Measurements from ENCODE around the gene DMXL2. TPM values are rescaled to one million over a fixed set of nuclear protein-coding genes. Genes with fewer than 3 reads are reported as not detected.
A peak's percentile ranks its signal among the peaks of the same experiment; 100 is the strongest.

Gene DMXL2
- total and polyA plus RNA-seq, 10 donors, result 11.1 to 140 (median 66.4) TPM

GRCh38 chr15:51561271-51561670 lies 61.3 kb downstream of the DMXL2 start:
- Histone ChIP-seq H3K4me1 (peaks cover 0 to 10% (median 0%) of the 10 kb centered on the region in 6 donors), H3K9me3 (no peaks in the 10 kb centered on the region), H3K27me3 (replicated peaks in 1 of 7) (no peaks in the 10 kb centered on the region), H3K27ac (no peak overlapping the region), H3K4me3 (no peak overlapping the region), H3K36me3 (peaks cover 0 to 11% (median 0%) of the 10 kb centered on the region in 6 donors)
- TF ChIP-seq, protein P1, sequence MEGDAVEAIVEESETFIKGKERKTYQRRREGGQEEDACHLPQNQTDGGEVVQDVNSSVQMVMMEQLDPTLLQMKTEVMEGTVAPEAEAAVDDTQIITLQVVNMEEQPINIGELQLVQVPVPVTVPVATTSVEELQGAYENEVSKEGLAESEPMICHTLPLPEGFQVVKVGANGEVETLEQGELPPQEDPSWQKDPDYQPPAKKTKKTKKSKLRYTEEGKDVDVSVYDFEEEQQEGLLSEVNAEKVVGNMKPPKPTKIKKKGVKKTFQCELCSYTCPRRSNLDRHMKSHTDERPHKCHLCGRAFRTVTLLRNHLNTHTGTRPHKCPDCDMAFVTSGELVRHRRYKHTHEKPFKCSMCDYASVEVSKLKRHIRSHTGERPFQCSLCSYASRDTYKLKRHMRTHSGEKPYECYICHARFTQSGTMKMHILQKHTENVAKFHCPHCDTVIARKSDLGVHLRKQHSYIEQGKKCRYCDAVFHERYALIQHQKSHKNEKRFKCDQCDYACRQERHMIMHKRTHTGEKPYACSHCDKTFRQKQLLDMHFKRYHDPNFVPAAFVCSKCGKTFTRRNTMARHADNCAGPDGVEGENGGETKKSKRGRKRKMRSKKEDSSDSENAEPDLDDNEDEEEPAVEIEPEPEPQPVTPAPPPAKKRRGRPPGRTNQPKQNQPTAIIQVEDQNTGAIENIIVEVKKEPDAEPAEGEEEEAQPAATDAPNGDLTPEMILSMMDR (IDR thresholded peaks at IDR 0.05 in 8 of 11, conservative IDR thresholded peaks at IDR 0.05 in 3 of 11), result no peak
- TF ChIP-seq POLR2A (IDR thresholded peaks at IDR 0.05) (no peak), POLR2AphosphoS5 (IDR thresholded peaks at IDR 0.05) (no peak)
- 72 to 98% (median 85%) methylated on average over 5 of the region's 5 CpGs for WGBS, 5 donors
- intact Hi-C loops (cut with DNase I; ENCODE audit: low total_unique reads), result no loop called here
- DNase-seq, result no peak

DNA sequence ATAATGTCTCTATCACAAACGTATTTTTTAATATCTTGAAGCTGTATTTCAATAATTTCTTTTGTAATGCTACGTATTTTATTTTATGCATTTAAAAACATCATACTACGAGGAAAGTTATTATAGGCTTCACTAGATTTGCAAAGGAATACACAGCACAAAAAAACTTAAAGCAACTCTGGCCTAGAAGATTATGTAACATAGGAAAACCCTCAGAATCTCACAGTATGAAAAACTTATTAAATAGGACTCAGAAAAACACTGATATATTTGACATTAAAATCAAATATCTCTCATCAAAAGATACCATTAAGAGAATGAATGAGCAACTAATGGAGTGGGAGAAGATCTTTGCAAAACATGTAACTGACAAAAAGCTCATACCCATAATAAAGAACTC lies 63.7 kb downstream of the DMXL2 start:
- whole genome bisulfite sequencing, 5 donors, result 78 to 92% (median 89%) methylated on average over 3 of the region's 3 CpGs
- Histone ChIP-seq H3K4me1 (peaks cover 0 to 10% (median 0%) of the 10 kb centered on the region in 6 donors), H3K36me3 (peaks cover 0 to 11% (median 0%) of the 10 kb centered on the region in 6 donors), H3K27me3 (replicated peaks in 1 of 7) (no peaks in the 10 kb centered on the region), H3K9me3 (no peaks in the 10 kb centered on the region), H3K27ac (peak overlapping the region in 3 of 8 donors; percentile 8 to 48 (median 29)), H3K4me3 (no peak overlapping the region)
- no peak for TF ChIP-seq POLR2AphosphoS5 (IDR thresholded peaks at IDR 0.05)
- TF ChIP-seq, protein P1 (IDR thresholded peaks at IDR 0.05 in 8 of 11, conservative IDR thresholded peaks at IDR 0.05 in 3 of 11), result no peak
- no peak for DNase-seq
- intact Hi-C loops (cut with DNase I; ENCODE audit: low total_unique reads), result no loop called here

GRCh38 chr15:51558411-51558810 lies 64.2 kb downstream of the DMXL2 start:
- Histone ChIP-seq H3K4me3 (no peak overlapping the region), H3K4me1 (peaks cover 0 to 10% (median 0%) of the 10 kb centered on the region in 6 donors), H3K36me3 (peaks cover 0 to 11% (median 0%) of the 10 kb centered on the region in 6 donors), H3K27me3 (replicated peaks in 1 of 7) (no peaks in the 10 kb centered on the region), H3K27ac (peak overlapping the region in 4 of 8 donors; percentile 5 to 48 (median 18)), H3K9me3 (no peaks in the 10 kb centered on the region)
- TF ChIP-seq POLR2AphosphoS5 (IDR thresholded peaks at IDR 0.05) (no peak), POLR2A (IDR thresholded peaks at IDR 0.05) (no peak)
- TF ChIP-seq, protein P1 (IDR thresholded peaks at IDR 0.05 in 8 of 11, conservative IDR thresholded peaks at IDR 0.05 in 3 of 11), result no peak
- intact Hi-C loops (cut with DNase I; ENCODE audit: low total_unique reads), result no loop called here
- 43 to 82% (median 64%) methylated on average over 3 of the region's 3 CpGs for WGBS, 5 donors
- DNase-seq, result no peak

DNA sequence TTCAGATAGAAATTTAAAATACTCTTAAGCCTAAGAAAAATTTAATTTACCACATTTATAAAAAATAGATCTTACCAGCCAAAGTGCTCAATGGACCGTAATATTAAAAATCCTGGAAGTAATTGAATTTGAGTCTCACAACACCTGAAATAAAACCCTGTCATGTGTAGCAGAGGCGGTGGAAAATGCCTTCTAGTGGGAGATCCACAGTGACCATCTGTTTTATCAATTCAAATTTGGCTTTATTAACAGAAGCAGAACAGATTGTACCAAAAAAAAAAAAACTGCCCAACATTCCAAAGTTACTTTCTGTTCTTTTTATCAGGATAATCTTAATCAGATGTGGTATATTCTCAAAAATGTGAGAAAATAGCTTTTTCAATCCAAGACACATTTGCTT lies 71.7 kb downstream of the DMXL2 start:
- no peaks in the 10 kb centered on the region for H3K36me3 ChIP-seq
- H3K9me3 ChIP-seq, result no peaks in the 10 kb centered on the region
- H3K27ac ChIP-seq, result no peak overlapping the region
- H3K4me3 ChIP-seq, result no peak overlapping the region
- no peaks in the 10 kb centered on the region for H3K4me1 ChIP-seq
- intact Hi-C loops (cut with DNase I; ENCODE audit: low total_unique reads), result no loop called here
- no peak for TF ChIP-seq POLR2A (IDR thresholded peaks at IDR 0.05)
- TF ChIP-seq, protein P1 (IDR thresholded peaks at IDR 0.05 in 8 of 11, conservative IDR thresholded peaks at IDR 0.05 in 3 of 11), result no peak
- no peak for TF ChIP-seq POLR2AphosphoS5 (IDR thresholded peaks at IDR 0.05)
- 70 to 98% (median 94%) methylated on average over 2 of the region's 2 CpGs for WGBS, 5 donors
- no peak for DNase-seq
- H3K27me3 ChIP-seq (replicated peaks in 1 of 7), result no peaks in the 10 kb centered on the region

Measured in spleen (tissue), 11 donors.